GM23338 (cell line): ENCODE data around the gene GLI3. TPM values are rescaled to one million over a fixed set of nuclear protein-coding genes. Genes with fewer than 3 reads are reported as not detected.

Experiments used
- ATAC-seq: fragments of 200-7000 bp; cut with Tn5 transposase; 3 replicates; pipeline ENCODE4 v1.9.1; 2020
- DNase-seq: peaks from one replicate; pipeline ENCODE4 v3.0.0-alpha.2; 2015; ENCODE audit warnings: low spot score
- H2AFZ ChIP-seq: fragments of 200-600 bp; sonication (generic); 2 replicates; pipeline ENCODE4 v1.8.0; 2016; ENCODE audit warnings: antibody characterized with exemption, mild to moderate bottlenecking, moderate library complexity
- H3F3A ChIP-seq: fragments of 200-600 bp; sonication (generic); replicated peaks from 2 replicates; pipeline ENCODE4 v1.8.0; 2017; ENCODE audit warnings: antibody characterized with exemption, mixed run types, low read depth
- H3K27ac ChIP-seq: fragments of 200-600 bp; sonication (generic); 2 replicates; pipeline ENCODE4 v1.6.1; 2016; ENCODE audit warnings: low read depth
- H3K27me3 ChIP-seq: fragments of 200-600 bp; sonication (generic); 2 replicates; pipeline ENCODE4 v1.8.0; 2016; ENCODE audit warnings: mild to moderate bottlenecking, mixed run types, moderate library complexity; ENCODE audit not compliant: insufficient read depth
- H3K36me3 ChIP-seq: fragments of 200-600 bp; sonication (generic); 2 replicates; pipeline ENCODE4 v1.8.0; 2016; ENCODE audit warnings: mild to moderate bottlenecking; ENCODE audit not compliant: insufficient read depth
- H3K4me1 ChIP-seq: fragments of 200-600 bp; sonication (generic); 2 replicates; pipeline ENCODE4 v1.8.0; 2016; ENCODE audit warnings: mild to moderate bottlenecking, moderate library complexity; ENCODE audit not compliant: insufficient read depth
- H3K4me2 ChIP-seq: fragments of 200-600 bp; sonication (generic); 2 replicates; pipeline ENCODE4 v1.7.1; 2017; ENCODE audit warnings: mixed run types
- H3K4me3 ChIP-seq: fragments of 200-600 bp; sonication (generic); 2 replicates; pipeline ENCODE4 v1.6.1; 2016; ENCODE audit warnings: mixed run types
- H3K79me2 ChIP-seq: fragments of 200-600 bp; sonication (generic); replicated peaks from 2 replicates; pipeline ENCODE4 v1.8.0; 2017; ENCODE audit warnings: mild to moderate bottlenecking; ENCODE audit not compliant: insufficient read depth
- H3K9me2 ChIP-seq: fragments of 200-600 bp; sonication (generic); 2 replicates; pipeline ENCODE4 v1.8.0; 2017; ENCODE audit not compliant: insufficient read depth
- H4K20me1 ChIP-seq: fragments of 200-600 bp; sonication (generic); replicated peaks from 2 replicates; pipeline ENCODE4 v1.8.0; 2017; ENCODE audit warnings: mild to moderate bottlenecking; ENCODE audit not compliant: insufficient read depth
- H3K27ac Mint-ChIP-seq: 2 replicates; pipeline ENCODE4 v1.8.0; 2020; ENCODE audit warnings: inconsistent platforms, mild to moderate bottlenecking, moderate library complexity, mixed read lengths
- H3K27me3 Mint-ChIP-seq: 3 replicates; pipeline ENCODE4 v1.8.0; 2022; ENCODE audit warnings: low read depth, mild to moderate bottlenecking, moderate library complexity, mixed read lengths, inconsistent platforms; ENCODE audit not compliant: insufficient read depth, poor library complexity
- H3K36me3 Mint-ChIP-seq: 3 replicates; pipeline ENCODE4 v1.8.0; 2021; ENCODE audit warnings: low read depth, mild to moderate bottlenecking, inconsistent platforms, moderate library complexity, mixed read lengths
- H3K4me1 Mint-ChIP-seq: 3 replicates; pipeline ENCODE4 v1.8.0; 2020; ENCODE audit warnings: mild to moderate bottlenecking, inconsistent platforms, mixed read lengths
- H3K4me3 Mint-ChIP-seq: 3 replicates; pipeline ENCODE4 v1.8.0; 2021; ENCODE audit warnings: moderate library complexity, mild to moderate bottlenecking, inconsistent platforms, mixed read lengths
- H3K9me3 Mint-ChIP-seq: 3 replicates; pipeline ENCODE4 v1.8.0; 2020; ENCODE audit warnings: moderate library complexity, mild to moderate bottlenecking, inconsistent platforms, mixed read lengths
- CREB1 ChIP-seq: fragments of 250-450 bp; sonication (Bioruptor Pico); IDR thresholded peaks from 2 replicates; pipeline ENCODE4 v1.5.0; 2020; ENCODE audit warnings: low read depth, mild to moderate bottlenecking, moderate library complexity
- EZH2 ChIP-seq: fragments of 200-600 bp; sonication (generic); IDR thresholded peaks from one replicate; pipeline ENCODE4 v1.8.0; 2017; ENCODE audit warnings: antibody characterized with exemption, mild to moderate bottlenecking, low read depth; ENCODE audit not compliant: unreplicated experiment
- EZH2phosphoT487 ChIP-seq: fragments of 200-600 bp; sonication (generic); IDR thresholded peaks from one replicate; pipeline ENCODE4 v1.8.1; 2018; ENCODE audit warnings: antibody characterized with exemption; ENCODE audit not compliant: unreplicated experiment
- JUNB ChIP-seq: IDR thresholded peaks from one replicate; pipeline ENCODE4 v1.6.1; 2016; ENCODE audit warnings: antibody characterized with exemption; ENCODE audit not compliant: unreplicated experiment
- NANOG ChIP-seq: IDR thresholded peaks from 2 replicates; pipeline ENCODE4 v1.6.1; 2016; ENCODE audit warnings: antibody characterized with exemption, borderline replicate concordance
- POLR2AphosphoS5 ChIP-seq: IDR thresholded peaks from 2 replicates; pipeline ENCODE4 v1.6.1; 2016; ENCODE audit warnings: antibody characterized with exemption, low read depth
- ZNF331 ChIP-seq: fragments of 250-450 bp; sonication (Bioruptor Pico); IDR thresholded peaks from 2 replicates; pipeline ENCODE4 v1.5.0; 2020; ENCODE audit warnings: low read depth, mild to moderate bottlenecking, moderate library complexity
- polyA plus RNA-seq: library from polyadenylated mRNA; unstranded; fragments of >200 nt; fragmentation: Nextera tagmentation; extraction: Ambion mirVana; gene quantifications from 2 replicates; pipeline ENCODE4 v1.2.1, GENCODE V29; 2016
- total RNA-seq: library from RNA; depleted of rRNA; stranded (reverse); fragments of >200 nt; shearing (Covaris generic); gene quantifications from 2 replicates; pipeline ENCODE4 v1.2.3, GENCODE V29; 2014
- TF ChIP-seq, protein P1 (sequence below): IDR thresholded peaks from one replicate; pipeline ENCODE4 v1.6.1; 2018; ENCODE audit warnings: antibody characterized with exemption; ENCODE audit not compliant: unreplicated experiment
- TF ChIP-seq, protein P2 (sequence below), 2 experiments: fragments of 200-600 bp in 1 of 2; sonication (generic) in 1 of 2; conservative IDR thresholded peaks; 2 replicates each; pipeline versions ENCODE4 v1.5.1 to v1.6.1; 2016 to 2017; ENCODE audit warnings: antibody characterized with exemption in 2 of 2, low read depth in 2 of 2, mild to moderate bottlenecking in 2 of 2, moderate library complexity in 1 of 2
- TF ChIP-seq, protein P3 (sequence below): fragments of 250-450 bp; sonication (Bioruptor Pico); IDR thresholded peaks from 2 replicates; pipeline ENCODE4 v1.5.0; 2020; ENCODE audit warnings: mild to moderate bottlenecking, moderate library complexity
- TF ChIP-seq, protein P4 (sequence below): IDR thresholded peaks from 2 replicates; pipeline ENCODE4 v1.6.1; 2016; ENCODE audit warnings: antibody characterized with exemption

GLI3 gene
- total and polyA plus RNA-seq, 2 experiments from 2014 or later = 16.1 to 17.9 TPM

DNA sequence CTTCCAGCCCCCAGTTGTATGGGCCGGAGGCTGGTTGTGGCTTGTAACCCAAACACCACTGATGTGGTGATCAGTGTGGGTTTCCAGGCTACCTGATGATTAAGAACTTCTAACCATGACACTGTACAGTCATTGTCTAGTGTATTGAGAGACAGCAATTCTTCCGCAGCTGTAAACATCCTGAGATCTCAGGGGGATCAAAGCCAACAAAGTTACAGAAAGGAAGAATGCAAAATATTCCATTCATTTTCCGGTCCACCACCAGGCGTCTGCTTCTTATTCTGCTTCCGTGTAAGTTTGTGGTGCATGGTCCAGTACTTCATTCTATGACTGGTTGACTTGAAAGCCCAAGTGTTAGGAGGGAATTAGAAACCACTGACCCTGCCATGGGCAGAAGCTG lies 10.3 kb upstream of the GLI3 start:
- no peak overlapping the region for H3K4me3 Mint-ChIP-seq
- H3K4me2 ChIP-seq = no peak overlapping the region
- H3F3A ChIP-seq = no peaks in the 10 kb centered on the region
- ATAC-seq = no peak
- H3K27ac Mint-ChIP-seq = no peak overlapping the region
- H4K20me1 ChIP-seq = no peaks in the 10 kb centered on the region
- no peaks in the 10 kb centered on the region for H3K27me3 Mint-ChIP-seq
- H3K27me3 ChIP-seq = no peaks in the 10 kb centered on the region
- no peaks in the 10 kb centered on the region for H3K4me1 ChIP-seq
- H3K4me3 ChIP-seq = no peak overlapping the region
- H3K36me3 ChIP-seq = no peaks in the 10 kb centered on the region
- no peaks in the 10 kb centered on the region for H3K79me2 ChIP-seq
- no peak overlapping the region for H3K27ac ChIP-seq
- peaks cover 22% of the 10 kb centered on the region for H3K9me3 Mint-ChIP-seq
- no peak for DNase-seq
- H3K9me2 ChIP-seq = peaks cover 7% of the 10 kb centered on the region; the same call in 1 of the 2 replicates
- peaks cover 3% of the 10 kb centered on the region; the same call in 2 of the 3 replicates for H3K36me3 Mint-ChIP-seq
- H2AFZ ChIP-seq = no peak overlapping the region
- H3K4me1 Mint-ChIP-seq = 0 out of 3 replicates have a peak, but pooled peaks cover 2% of the 10 kb centered on the region
- TF ChIP-seq JUNB (no peak), NANOG (no peak), ZNF331 (CRISPR knock-in tag) (no peak), POLR2AphosphoS5 (no peak), EZH2phosphoT487 (no peak), CREB1 (CRISPR knock-in tag) (no peak), EZH2 (no peak)
- TF ChIP-seq, protein P1, sequence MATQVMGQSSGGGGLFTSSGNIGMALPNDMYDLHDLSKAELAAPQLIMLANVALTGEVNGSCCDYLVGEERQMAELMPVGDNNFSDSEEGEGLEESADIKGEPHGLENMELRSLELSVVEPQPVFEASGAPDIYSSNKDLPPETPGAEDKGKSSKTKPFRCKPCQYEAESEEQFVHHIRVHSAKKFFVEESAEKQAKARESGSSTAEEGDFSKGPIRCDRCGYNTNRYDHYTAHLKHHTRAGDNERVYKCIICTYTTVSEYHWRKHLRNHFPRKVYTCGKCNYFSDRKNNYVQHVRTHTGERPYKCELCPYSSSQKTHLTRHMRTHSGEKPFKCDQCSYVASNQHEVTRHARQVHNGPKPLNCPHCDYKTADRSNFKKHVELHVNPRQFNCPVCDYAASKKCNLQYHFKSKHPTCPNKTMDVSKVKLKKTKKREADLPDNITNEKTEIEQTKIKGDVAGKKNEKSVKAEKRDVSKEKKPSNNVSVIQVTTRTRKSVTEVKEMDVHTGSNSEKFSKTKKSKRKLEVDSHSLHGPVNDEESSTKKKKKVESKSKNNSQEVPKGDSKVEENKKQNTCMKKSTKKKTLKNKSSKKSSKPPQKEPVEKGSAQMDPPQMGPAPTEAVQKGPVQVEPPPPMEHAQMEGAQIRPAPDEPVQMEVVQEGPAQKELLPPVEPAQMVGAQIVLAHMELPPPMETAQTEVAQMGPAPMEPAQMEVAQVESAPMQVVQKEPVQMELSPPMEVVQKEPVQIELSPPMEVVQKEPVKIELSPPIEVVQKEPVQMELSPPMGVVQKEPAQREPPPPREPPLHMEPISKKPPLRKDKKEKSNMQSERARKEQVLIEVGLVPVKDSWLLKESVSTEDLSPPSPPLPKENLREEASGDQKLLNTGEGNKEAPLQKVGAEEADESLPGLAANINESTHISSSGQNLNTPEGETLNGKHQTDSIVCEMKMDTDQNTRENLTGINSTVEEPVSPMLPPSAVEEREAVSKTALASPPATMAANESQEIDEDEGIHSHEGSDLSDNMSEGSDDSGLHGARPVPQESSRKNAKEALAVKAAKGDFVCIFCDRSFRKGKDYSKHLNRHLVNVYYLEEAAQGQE = no peak
- TF ChIP-seq, protein P2, sequence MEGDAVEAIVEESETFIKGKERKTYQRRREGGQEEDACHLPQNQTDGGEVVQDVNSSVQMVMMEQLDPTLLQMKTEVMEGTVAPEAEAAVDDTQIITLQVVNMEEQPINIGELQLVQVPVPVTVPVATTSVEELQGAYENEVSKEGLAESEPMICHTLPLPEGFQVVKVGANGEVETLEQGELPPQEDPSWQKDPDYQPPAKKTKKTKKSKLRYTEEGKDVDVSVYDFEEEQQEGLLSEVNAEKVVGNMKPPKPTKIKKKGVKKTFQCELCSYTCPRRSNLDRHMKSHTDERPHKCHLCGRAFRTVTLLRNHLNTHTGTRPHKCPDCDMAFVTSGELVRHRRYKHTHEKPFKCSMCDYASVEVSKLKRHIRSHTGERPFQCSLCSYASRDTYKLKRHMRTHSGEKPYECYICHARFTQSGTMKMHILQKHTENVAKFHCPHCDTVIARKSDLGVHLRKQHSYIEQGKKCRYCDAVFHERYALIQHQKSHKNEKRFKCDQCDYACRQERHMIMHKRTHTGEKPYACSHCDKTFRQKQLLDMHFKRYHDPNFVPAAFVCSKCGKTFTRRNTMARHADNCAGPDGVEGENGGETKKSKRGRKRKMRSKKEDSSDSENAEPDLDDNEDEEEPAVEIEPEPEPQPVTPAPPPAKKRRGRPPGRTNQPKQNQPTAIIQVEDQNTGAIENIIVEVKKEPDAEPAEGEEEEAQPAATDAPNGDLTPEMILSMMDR (conservative IDR thresholded peaks at IDR 0.05; ENCODE audit: low read depth in 2 of 2) = no peak
- TF ChIP-seq, protein P3, sequence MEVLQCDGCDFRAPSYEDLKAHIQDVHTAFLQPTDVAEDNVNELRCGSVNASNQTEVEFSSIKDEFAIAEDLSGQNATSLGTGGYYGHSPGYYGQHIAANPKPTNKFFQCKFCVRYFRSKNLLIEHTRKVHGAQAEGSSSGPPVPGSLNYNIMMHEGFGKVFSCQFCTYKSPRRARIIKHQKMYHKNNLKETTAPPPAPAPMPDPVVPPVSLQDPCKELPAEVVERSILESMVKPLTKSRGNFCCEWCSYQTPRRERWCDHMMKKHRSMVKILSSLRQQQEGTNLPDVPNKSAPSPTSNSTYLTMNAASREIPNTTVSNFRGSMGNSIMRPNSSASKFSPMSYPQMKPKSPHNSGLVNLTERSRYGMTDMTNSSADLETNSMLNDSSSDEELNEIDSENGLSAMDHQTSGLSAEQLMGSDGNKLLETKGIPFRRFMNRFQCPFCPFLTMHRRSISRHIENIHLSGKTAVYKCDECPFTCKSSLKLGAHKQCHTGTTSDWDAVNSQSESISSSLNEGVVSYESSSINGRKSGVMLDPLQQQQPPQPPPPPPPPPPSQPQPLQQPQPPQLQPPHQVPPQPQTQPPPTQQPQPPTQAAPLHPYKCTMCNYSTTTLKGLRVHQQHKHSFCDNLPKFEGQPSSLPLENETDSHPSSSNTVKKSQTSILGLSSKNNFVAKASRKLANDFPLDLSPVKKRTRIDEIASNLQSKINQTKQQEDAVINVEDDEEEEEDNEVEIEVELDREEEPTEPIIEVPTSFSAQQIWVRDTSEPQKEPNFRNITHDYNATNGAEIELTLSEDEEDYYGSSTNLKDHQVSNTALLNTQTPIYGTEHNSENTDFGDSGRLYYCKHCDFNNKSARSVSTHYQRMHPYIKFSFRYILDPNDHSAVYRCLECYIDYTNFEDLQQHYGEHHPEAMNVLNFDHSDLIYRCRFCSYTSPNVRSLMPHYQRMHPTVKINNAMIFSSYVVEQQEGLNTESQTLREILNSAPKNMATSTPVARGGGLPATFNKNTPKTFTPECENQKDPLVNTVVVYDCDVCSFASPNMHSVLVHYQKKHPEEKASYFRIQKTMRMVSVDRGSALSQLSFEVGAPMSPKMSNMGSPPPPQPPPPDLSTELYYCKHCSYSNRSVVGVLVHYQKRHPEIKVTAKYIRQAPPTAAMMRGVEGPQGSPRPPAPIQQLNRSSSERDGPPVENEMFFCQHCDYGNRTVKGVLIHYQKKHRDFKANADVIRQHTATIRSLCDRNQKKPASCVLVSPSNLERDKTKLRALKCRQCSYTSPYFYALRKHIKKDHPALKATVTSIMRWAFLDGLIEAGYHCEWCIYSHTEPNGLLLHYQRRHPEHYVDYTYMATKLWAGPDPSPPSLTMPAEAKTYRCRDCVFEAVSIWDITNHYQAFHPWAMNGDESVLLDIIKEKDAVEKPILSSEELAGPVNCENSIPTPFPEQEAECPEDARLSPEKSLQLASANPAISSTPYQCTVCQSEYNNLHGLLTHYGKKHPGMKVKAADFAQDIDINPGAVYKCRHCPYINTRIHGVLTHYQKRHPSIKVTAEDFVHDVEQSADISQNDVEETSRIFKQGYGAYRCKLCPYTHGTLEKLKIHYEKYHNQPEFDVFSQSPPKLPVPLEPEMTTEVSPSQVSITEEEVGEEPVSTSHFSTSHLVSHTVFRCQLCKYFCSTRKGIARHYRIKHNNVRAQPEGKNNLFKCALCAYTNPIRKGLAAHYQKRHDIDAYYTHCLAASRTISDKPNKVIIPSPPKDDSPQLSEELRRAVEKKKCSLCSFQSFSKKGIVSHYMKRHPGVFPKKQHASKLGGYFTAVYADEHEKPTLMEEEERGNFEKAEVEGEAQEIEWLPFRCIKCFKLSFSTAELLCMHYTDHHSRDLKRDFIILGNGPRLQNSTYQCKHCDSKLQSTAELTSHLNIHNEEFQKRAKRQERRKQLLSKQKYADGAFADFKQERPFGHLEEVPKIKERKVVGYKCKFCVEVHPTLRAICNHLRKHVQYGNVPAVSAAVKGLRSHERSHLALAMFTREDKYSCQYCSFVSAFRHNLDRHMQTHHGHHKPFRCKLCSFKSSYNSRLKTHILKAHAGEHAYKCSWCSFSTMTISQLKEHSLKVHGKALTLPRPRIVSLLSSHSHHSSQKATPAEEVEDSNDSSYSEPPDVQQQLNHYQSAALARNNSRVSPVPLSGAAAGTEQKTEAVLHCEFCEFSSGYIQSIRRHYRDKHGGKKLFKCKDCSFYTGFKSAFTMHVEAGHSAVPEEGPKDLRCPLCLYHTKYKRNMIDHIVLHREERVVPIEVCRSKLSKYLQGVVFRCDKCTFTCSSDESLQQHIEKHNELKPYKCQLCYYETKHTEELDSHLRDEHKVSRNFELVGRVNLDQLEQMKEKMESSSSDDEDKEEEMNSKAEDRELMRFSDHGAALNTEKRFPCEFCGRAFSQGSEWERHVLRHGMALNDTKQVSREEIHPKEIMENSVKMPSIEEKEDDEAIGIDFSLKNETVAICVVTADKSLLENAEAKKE (CRISPR knock-in tag) = no peak
- TF ChIP-seq, protein P4, sequence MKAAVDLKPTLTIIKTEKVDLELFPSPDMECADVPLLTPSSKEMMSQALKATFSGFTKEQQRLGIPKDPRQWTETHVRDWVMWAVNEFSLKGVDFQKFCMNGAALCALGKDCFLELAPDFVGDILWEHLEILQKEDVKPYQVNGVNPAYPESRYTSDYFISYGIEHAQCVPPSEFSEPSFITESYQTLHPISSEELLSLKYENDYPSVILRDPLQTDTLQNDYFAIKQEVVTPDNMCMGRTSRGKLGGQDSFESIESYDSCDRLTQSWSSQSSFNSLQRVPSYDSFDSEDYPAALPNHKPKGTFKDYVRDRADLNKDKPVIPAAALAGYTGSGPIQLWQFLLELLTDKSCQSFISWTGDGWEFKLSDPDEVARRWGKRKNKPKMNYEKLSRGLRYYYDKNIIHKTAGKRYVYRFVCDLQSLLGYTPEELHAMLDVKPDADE = no peak
